IMR-90 (cell line): Measurements from ENCODE around the gene INTS3. TPM values are rescaled to one million over a fixed set of nuclear protein-coding genes. Genes with fewer than 3 reads are reported as not detected.

Source experiments
- ATAC-seq: fragments of 200-7000 bp; cut with Tn5 transposase; 2 replicates; pipeline ENCODE4 v1.9.1; 2020; ENCODE audit warnings: low read depth, mild to moderate bottlenecking, moderate library complexity
- BruUV-seq: library from RNA; stranded (reverse); fragments of 400-500 nt; replicated peaks from 2 replicates; lab custom pipeline; 2021; lab: Mats Ljungman, UMichigan
- CTCF ChIA-PET: fragments of 300-600 bp; formaldehyde crosslinking; extraction: SDS; loops from one replicate; lab custom pipeline; 2021; ENCODE audit warnings: antibody characterized with exemption; lab: Yijun Ruan, JAX
- POLR2A ChIA-PET: fragments of 300-600 bp; sonication (Branson Sonifier 250); formaldehyde crosslinking; loops from one replicate; lab custom pipeline; 2022; ENCODE audit warnings: antibody characterized with exemption; ENCODE audit not compliant: unreplicated experiment; lab: Charles Lee
- DNase-seq: peaks from one replicate; pipeline ENCODE4 v3.0.0; 2013
- H2AFZ ChIP-seq: replicated peaks from 2 replicates; pipeline ENCODE3; 2013; ENCODE audit warnings: low read length, mild to moderate bottlenecking; ENCODE audit not compliant: poor library complexity
- H2AK5ac ChIP-seq: 2 replicates; pipeline ENCODE4 v1.6.1; 2013; ENCODE audit warnings: low read depth, low read length, inconsistent platforms
- H2AK9ac ChIP-seq: replicated peaks from 2 replicates; pipeline ENCODE3; 2013; ENCODE audit warnings: mild to moderate bottlenecking, low read depth, low read length, moderate library complexity; ENCODE audit not compliant: poor library complexity
- H2BK120ac ChIP-seq: 2 replicates; pipeline ENCODE4 v1.6.1; 2013; ENCODE audit warnings: low read depth, low read length, inconsistent platforms
- H2BK15ac ChIP-seq: 3 replicates; pipeline ENCODE4 v1.6.1; 2013; ENCODE audit warnings: low read depth, low read length, inconsistent platforms
- H2BK20ac ChIP-seq: 2 replicates; pipeline ENCODE4 v1.6.1; 2013; ENCODE audit warnings: low read depth, mild to moderate bottlenecking, inconsistent platforms, low read length, moderate library complexity
- H2BK5ac ChIP-seq: 2 replicates; pipeline ENCODE4 v1.6.1; 2013; ENCODE audit warnings: mild to moderate bottlenecking, low read depth, low read length, inconsistent platforms; ENCODE audit not compliant: poor library complexity, severe bottlenecking
- H3K14ac ChIP-seq: replicated peaks from 2 replicates; pipeline ENCODE4 v1.6.1; 2013; ENCODE audit warnings: low read depth, low read length, inconsistent platforms
- H3K18ac ChIP-seq: 2 replicates; pipeline ENCODE4 v1.6.1; 2013; ENCODE audit warnings: low read depth, low read length, control low read depth
- H3K23ac ChIP-seq: 2 replicates; pipeline ENCODE4 v1.6.1; 2013; ENCODE audit warnings: low read depth, low read length, inconsistent platforms
- H3K27ac ChIP-seq: 2 replicates; pipeline ENCODE4 v1.5.1; 2013; ENCODE audit warnings: mild to moderate bottlenecking, control low read depth, low read length; ENCODE audit not compliant: insufficient read depth
- H3K27me3 ChIP-seq: 2 replicates; pipeline ENCODE4 v1.6.1; 2013; ENCODE audit warnings: low read length; ENCODE audit not compliant: control insufficient read depth, insufficient read depth
- H3K36me3 ChIP-seq: 2 replicates; pipeline ENCODE4 v1.6.1; 2013; ENCODE audit warnings: low read length, mixed read lengths; ENCODE audit not compliant: control insufficient read depth, insufficient read depth
- H3K4ac ChIP-seq: 2 replicates; pipeline ENCODE4 v1.6.1; 2013; ENCODE audit warnings: low read depth, low read length, inconsistent platforms
- H3K4me1 ChIP-seq: 2 replicates; pipeline ENCODE4 v1.6.1; 2013; ENCODE audit warnings: low read length, mixed read lengths; ENCODE audit not compliant: control insufficient read depth, insufficient read depth
- H3K4me2 ChIP-seq: 2 replicates; pipeline ENCODE4 v1.6.1; 2013; ENCODE audit warnings: low read depth, mild to moderate bottlenecking, control low read depth, low read length, moderate library complexity
- H3K4me3 ChIP-seq: 2 replicates; pipeline ENCODE4 v1.5.1; 2013; ENCODE audit warnings: low read depth, mild to moderate bottlenecking, control low read depth, low read length, moderate library complexity; ENCODE audit not compliant: insufficient read depth
- H3K56ac ChIP-seq: 2 replicates; pipeline ENCODE4 v1.6.1; 2013; ENCODE audit warnings: low read length, inconsistent platforms; ENCODE audit not compliant: insufficient read depth; ENCODE audit errors: extremely low read depth
- H3K79me1 ChIP-seq, 2 experiments: 2 replicates each; pipeline ENCODE4 v1.6.1; 2013; ENCODE audit warnings: low read length in 2 of 2, inconsistent platforms in 1 of 2, low read depth in 1 of 2
- H3K9ac ChIP-seq: 2 replicates; pipeline ENCODE4 v1.6.1; 2013; ENCODE audit warnings: low read depth, low read length, control low read depth
- H3K9me1 ChIP-seq: 2 replicates; pipeline ENCODE4 v1.6.1; 2013; ENCODE audit warnings: low read length, inconsistent platforms; ENCODE audit not compliant: insufficient read depth
- H3K9me3 ChIP-seq: 2 replicates; pipeline ENCODE4 v1.6.1; 2013; ENCODE audit warnings: low read length; ENCODE audit not compliant: control insufficient read depth, insufficient read depth
- H4K20me1 ChIP-seq: 2 replicates; pipeline ENCODE4 v1.6.1; 2013; ENCODE audit warnings: low read length, inconsistent platforms; ENCODE audit not compliant: insufficient read depth
- H4K5ac ChIP-seq: 2 replicates; pipeline ENCODE4 v1.6.1; 2013; ENCODE audit warnings: mild to moderate bottlenecking, low read depth, low read length, control low read depth
- H4K8ac ChIP-seq, 2 experiments: 2 replicates each; pipeline ENCODE4 v1.6.1; 2013; ENCODE audit warnings: low read depth in 2 of 2, low read length in 2 of 2, control low read depth in 1 of 2, inconsistent platforms in 1 of 2
- H4K91ac ChIP-seq: 2 replicates; pipeline ENCODE4 v1.6.1; 2013; ENCODE audit warnings: low read depth, low read length, inconsistent platforms; ENCODE audit not compliant: insufficient read depth
- BHLHE40 ChIP-seq: fragments of 150-350 bp; IDR thresholded peaks from 2 replicates; pipeline ENCODE4 v1.6.1; 2016; ENCODE audit warnings: mild to moderate bottlenecking, low read depth, low read length
- CEBPB ChIP-seq: IDR thresholded peaks from 2 replicates; pipeline ENCODE4 v1.6.1; 2012; ENCODE audit warnings: low read depth, low read length, improper control_type of control experiment
- CHD1 ChIP-seq: IDR thresholded peaks from 2 replicates; pipeline ENCODE4 v1.6.1; 2012; ENCODE audit warnings: low read depth, low read length, improper control_type of control experiment
- FOS ChIP-seq: fragments of 150-350 bp; IDR thresholded peaks from 2 replicates; pipeline ENCODE4 v1.6.1; 2016; ENCODE audit warnings: low read depth, low read length
- MAFK ChIP-seq: IDR thresholded peaks from 2 replicates; pipeline ENCODE4 v1.6.1; 2012; ENCODE audit warnings: low read depth, low read length, improper control_type of control experiment
- MAZ ChIP-seq: IDR thresholded peaks from 2 replicates; pipeline ENCODE4 v1.6.1; 2012; ENCODE audit warnings: low read depth, mild to moderate bottlenecking, low read length, improper control_type of control experiment, moderate library complexity, borderline replicate concordance
- MXI1 ChIP-seq: IDR thresholded peaks from 2 replicates; pipeline ENCODE4 v1.6.1; 2012; ENCODE audit warnings: low read depth, mild to moderate bottlenecking, low read length, moderate library complexity, borderline replicate concordance
- NFE2L2 ChIP-seq: fragments of 150-350 bp; IDR thresholded peaks from 2 replicates; pipeline ENCODE4 v1.6.1; 2016; ENCODE audit warnings: low read depth, mild to moderate bottlenecking, low read length
- POLR2A ChIP-seq: IDR thresholded peaks from 2 replicates; pipeline ENCODE4 v1.6.1; 2012; ENCODE audit warnings: mild to moderate bottlenecking, low read depth, low read length
- RAD21 ChIP-seq: IDR thresholded peaks from 2 replicates; pipeline ENCODE4 v1.6.1; 2012; ENCODE audit warnings: low read length, improper control_type of control experiment
- RCOR1 ChIP-seq: IDR thresholded peaks from 2 replicates; pipeline ENCODE4 v1.6.1; 2012; ENCODE audit warnings: mild to moderate bottlenecking, low read length, improper control_type of control experiment; ENCODE audit not compliant: insufficient replicate concordance
- RFX5 ChIP-seq: IDR thresholded peaks from 2 replicates; pipeline ENCODE4 v1.8.0; 2012; ENCODE audit warnings: low read depth, mild to moderate bottlenecking, low read length, moderate library complexity
- SMC3 ChIP-seq: fragments of 150-350 bp; IDR thresholded peaks from 2 replicates; pipeline ENCODE4 v1.6.1; 2016; ENCODE audit warnings: low read depth, mild to moderate bottlenecking, antibody characterized with exemption, low read length, moderate library complexity
- WGBS, 2 experiments: methylation state at CpG; one replicate each; pipeline versions ENCODE4 v1.1.5 to v1.1.7; 2013; ENCODE audit warnings: missing lambda C conversion rate in 2 of 2; ENCODE audit not compliant: insufficient read length in 1 of 2; ENCODE audit errors: extremely low coverage in 2 of 2; 5-methylcytosine and 5-hydroxymethylcytosine counted together
- dilution Hi-C: fragments of 300-500 bp; cut with HindIII; formaldehyde crosslinking; loops from one replicate; pipeline ENCODE4 v1.14.3; 2018; ENCODE audit warnings: low sequenced_read_pairs; ENCODE audit not compliant: unreplicated experiment
- in situ Hi-C: fragments of 300-500 bp; cut with MboI; formaldehyde crosslinking; loops from 3 replicates; pipeline ENCODE4 v1.14.3; 2019; ENCODE audit warnings: low sequenced_read_pairs, inconsistent platforms, mixed read lengths
- intact Hi-C: fragments of 100-400 bp; cut with micrococcal nuclease; formaldehyde crosslinking; loops from 2 replicates; pipeline ENCODE4 v1.10.0; 2022
- polyA plus RNA-seq, 3 experiments: library from polyadenylated mRNA; depleted of rRNA; stranded (reverse); fragments of >200 nt; gene quantifications; 2 replicates each; pipeline ENCODE4 v1.2.3, GENCODE V29; 2012; ENCODE audit warnings: low replicate concordance in 1 of 3
- total RNA-seq: library from RNA; depleted of rRNA; stranded (reverse); fragments of >200 nt; gene quantifications from 2 replicates; pipeline ENCODE4 v1.2.3, GENCODE V29; 2012
- TF ChIP-seq, protein P1 (sequence below): fragments of 150-350 bp; IDR thresholded peaks from 2 replicates; pipeline ENCODE4 v1.6.1; 2017; ENCODE audit warnings: mild to moderate bottlenecking, antibody characterized with exemption, low read length, low read depth
- TF ChIP-seq, protein P2 (sequence below): conservative IDR thresholded peaks from 2 replicates; pipeline ENCODE4 v1.5.1; 2012; ENCODE audit warnings: mild to moderate bottlenecking, low read depth, low read length, improper control_type of control experiment
- TF ChIP-seq, protein P3 (sequence below): fragments of 150-350 bp; IDR thresholded peaks from 2 replicates; pipeline ENCODE4 v1.6.1; 2016; ENCODE audit warnings: low read depth, mild to moderate bottlenecking, low read length, moderate library complexity, borderline replicate concordance

Gene INTS3
- total and polyA plus RNA-seq, 2 of the 4 experiments (the other 2 are of a cell fraction): 33.5 to 59.4 TPM

DNA sequence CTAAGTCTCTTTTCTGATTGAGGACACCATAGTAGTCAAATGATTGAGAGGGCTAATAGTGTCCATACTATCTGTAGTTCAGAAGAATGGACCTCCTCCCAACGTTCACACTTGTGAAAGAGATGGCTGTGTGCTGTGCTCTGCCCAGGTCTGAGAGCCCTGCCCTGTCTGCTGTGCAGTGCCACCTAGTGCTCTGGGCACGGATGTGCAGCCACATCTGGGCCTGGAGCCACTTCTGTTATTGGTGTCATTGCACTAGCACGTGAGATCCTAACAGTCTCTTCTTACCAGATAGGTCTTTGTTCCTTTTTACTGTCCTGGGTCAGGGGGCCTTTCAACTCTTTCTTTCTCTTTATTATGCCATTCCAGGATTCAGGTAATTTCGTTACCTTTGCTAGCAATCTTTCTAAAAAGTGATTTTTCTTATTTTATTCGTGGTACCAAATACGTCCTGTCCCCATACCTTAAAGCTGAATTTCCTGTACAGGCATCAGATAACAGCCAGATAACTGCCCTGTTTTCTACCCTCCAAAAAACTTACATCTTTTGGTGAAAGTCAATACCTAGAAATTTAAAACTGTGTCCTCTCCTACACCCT lies 21.7 kb downstream of the INTS3 start:
- peak overlapping the region; percentile 69 for H2AFZ ChIP-seq
- peaks cover 1% of the 10 kb centered on the region in 2 experiments for H3K79me1 ChIP-seq
- no peak overlapping the region for H3K23ac ChIP-seq
- no TSS peak for BruUV-seq
- no peaks in the 10 kb centered on the region for H4K20me1 ChIP-seq
- H2AK9ac ChIP-seq: peak overlapping the region; percentile 33
- no peak overlapping the region for H2BK120ac ChIP-seq
- POLR2A ChIA-PET: no interaction called here
- WGBS, 2 experiments: 33% methylated on average over 3 of the region's 6 CpGs; no CpG with 5 or more reads in 1 of the 2 experiments
- no peak overlapping the region for H2BK15ac ChIP-seq
- no peak overlapping the region for H2BK20ac ChIP-seq
- H3K36me3 ChIP-seq: peaks cover 35% of the 10 kb centered on the region
- ATAC-seq: peak; percentile 100
- no peaks in the 10 kb centered on the region for H3K9me3 ChIP-seq
- H3K27me3 ChIP-seq: no peaks in the 10 kb centered on the region
- H2BK5ac ChIP-seq: no peak overlapping the region
- no peaks in the 10 kb centered on the region for H3K9me1 ChIP-seq
- intact Hi-C loops (loop anchor here (1.0 kb wide), 5 partner anchors 72 to 397 kb away; no protein-coding TSS in a partner anchor), dilution Hi-C loops (no loop called here), in situ Hi-C loops (loop anchor here (5.0 kb wide), 2 partner anchors 72 to 242 kb away; partner anchors contain the start of gene NPR1)
- H4K91ac ChIP-seq: no peak overlapping the region
- peaks cover 2% of the 10 kb centered on the region for H3K4me1 ChIP-seq
- H4K8ac ChIP-seq: no peak overlapping the region
- no peak overlapping the region for H3K27ac ChIP-seq
- peak; percentile 80 for DNase-seq
- no peak overlapping the region for H3K4ac ChIP-seq
- no peak overlapping the region for H3K14ac ChIP-seq
- no peak overlapping the region for H2AK5ac ChIP-seq
- no peak overlapping the region for H3K4me2 ChIP-seq
- H3K9ac ChIP-seq: no peak overlapping the region
- TF ChIP-seq CEBPB (no peak), NFE2L2 (no peak), MXI1 (no peak), CHD1 (no peak), RCOR1 (no peak), RFX5 (no peak), RAD21 (peak; percentile 91), FOS (no peak), MAFK (no peak), SMC3 (peak; percentile 92), BHLHE40 (peak; percentile 92), POLR2A (no peak), MAZ (no peak)
- TF ChIP-seq, protein P1, sequence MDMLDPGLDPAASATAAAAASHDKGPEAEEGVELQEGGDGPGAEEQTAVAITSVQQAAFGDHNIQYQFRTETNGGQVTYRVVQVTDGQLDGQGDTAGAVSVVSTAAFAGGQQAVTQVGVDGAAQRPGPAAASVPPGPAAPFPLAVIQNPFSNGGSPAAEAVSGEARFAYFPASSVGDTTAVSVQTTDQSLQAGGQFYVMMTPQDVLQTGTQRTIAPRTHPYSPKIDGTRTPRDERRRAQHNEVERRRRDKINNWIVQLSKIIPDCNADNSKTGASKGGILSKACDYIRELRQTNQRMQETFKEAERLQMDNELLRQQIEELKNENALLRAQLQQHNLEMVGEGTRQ: no peak
- TF ChIP-seq, protein P2, sequence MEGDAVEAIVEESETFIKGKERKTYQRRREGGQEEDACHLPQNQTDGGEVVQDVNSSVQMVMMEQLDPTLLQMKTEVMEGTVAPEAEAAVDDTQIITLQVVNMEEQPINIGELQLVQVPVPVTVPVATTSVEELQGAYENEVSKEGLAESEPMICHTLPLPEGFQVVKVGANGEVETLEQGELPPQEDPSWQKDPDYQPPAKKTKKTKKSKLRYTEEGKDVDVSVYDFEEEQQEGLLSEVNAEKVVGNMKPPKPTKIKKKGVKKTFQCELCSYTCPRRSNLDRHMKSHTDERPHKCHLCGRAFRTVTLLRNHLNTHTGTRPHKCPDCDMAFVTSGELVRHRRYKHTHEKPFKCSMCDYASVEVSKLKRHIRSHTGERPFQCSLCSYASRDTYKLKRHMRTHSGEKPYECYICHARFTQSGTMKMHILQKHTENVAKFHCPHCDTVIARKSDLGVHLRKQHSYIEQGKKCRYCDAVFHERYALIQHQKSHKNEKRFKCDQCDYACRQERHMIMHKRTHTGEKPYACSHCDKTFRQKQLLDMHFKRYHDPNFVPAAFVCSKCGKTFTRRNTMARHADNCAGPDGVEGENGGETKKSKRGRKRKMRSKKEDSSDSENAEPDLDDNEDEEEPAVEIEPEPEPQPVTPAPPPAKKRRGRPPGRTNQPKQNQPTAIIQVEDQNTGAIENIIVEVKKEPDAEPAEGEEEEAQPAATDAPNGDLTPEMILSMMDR: peak; percentile 97
- TF ChIP-seq, protein P3, sequence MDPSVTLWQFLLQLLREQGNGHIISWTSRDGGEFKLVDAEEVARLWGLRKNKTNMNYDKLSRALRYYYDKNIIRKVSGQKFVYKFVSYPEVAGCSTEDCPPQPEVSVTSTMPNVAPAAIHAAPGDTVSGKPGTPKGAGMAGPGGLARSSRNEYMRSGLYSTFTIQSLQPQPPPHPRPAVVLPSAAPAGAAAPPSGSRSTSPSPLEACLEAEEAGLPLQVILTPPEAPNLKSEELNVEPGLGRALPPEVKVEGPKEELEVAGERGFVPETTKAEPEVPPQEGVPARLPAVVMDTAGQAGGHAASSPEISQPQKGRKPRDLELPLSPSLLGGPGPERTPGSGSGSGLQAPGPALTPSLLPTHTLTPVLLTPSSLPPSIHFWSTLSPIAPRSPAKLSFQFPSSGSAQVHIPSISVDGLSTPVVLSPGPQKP: no peak
- H3K18ac ChIP-seq: no peak overlapping the region
- H4K5ac ChIP-seq: no peak overlapping the region
- CTCF ChIA-PET: interaction anchor here (0.7 to 1.5 kb wide), 2 partner anchors 52 to 84 kb away, joined by 3 read pairs; no protein-coding TSS in a partner anchor
- no peak overlapping the region for H3K4me3 ChIP-seq
- no peak overlapping the region for H3K56ac ChIP-seq
